Tibial artery (tissue), 4 donors: ENCODE data around the gene LIPC.
"Not testable (repeated sequence)": the region's sequence is repeated elsewhere in the genome, so short reads cannot be mapped to it uniquely, and the experiment has no call there.

Experiments used
- DNase-seq, 2 donors: peaks; one replicate each; pipeline ENCODE4 v3.0.0-alpha.2; 2019
- H3K27ac ChIP-seq, 2 donors: fragments of 200-600 bp; sonication (generic) in 1 of 2; 1 replicate in 1 of 2; 2 replicates in 1 of 2; pipeline ENCODE4 v1.5.1; 2018 to 2019; ENCODE audit warnings: mild to moderate bottlenecking in 1 of 2
- H3K27me3 ChIP-seq, 2 donors: fragments of 200-600 bp; sonication (generic) in 1 of 2; one replicate each; pipeline versions ENCODE4 v1.5.1 to v1.6.0; 2016 to 2019
- H3K36me3 ChIP-seq, 3 donors: fragments of 200-600 bp; sonication (generic) in 2 of 3; one replicate each; pipeline ENCODE4 v1.5.1; 2016 to 2019; ENCODE audit warnings: mild to moderate bottlenecking in 2 of 3
- H3K4me1 ChIP-seq, 4 donors: fragments of 200-600 bp; sonication (generic) in 2 of 4; 1 replicate in 3 of 4; 2 replicates in 1 of 4; pipeline ENCODE4 v1.5.1; 2016 to 2019
- H3K4me3 ChIP-seq, 2 donors: fragments of 200-600 bp; sonication (generic) in 1 of 2; 1 replicate in 1 of 2; 2 replicates in 1 of 2; pipeline ENCODE4 v1.5.1; 2018 to 2019; ENCODE audit warnings: mild to moderate bottlenecking in 2 of 2
- H3K9me3 ChIP-seq, 3 donors: fragments of 200-600 bp; sonication (generic) in 1 of 3; one replicate each; pipeline ENCODE4 v1.5.1; 2016 to 2019
- CTCF ChIP-seq, 2 experiments: fragments of 200-600 bp in 1 of 2; fragments of 450-650 bp in 1 of 2; IDR thresholded peaks; one replicate each; pipeline ENCODE4 v1.5.1; 2017 to 2019; ENCODE audit warnings: antibody characterized with exemption in 2 of 2, mild to moderate bottlenecking in 1 of 2, moderate library complexity in 1 of 2
- intact Hi-C: fragments of 100-400 bp; cut with DNase I; formaldehyde crosslinking; loops from one replicate; pipeline ENCODE4 v1.15.0; 2023; ENCODE audit warnings: low total_unique reads

Gene LIPC

GRCh38 chr15:58598829-58599210 lies 167.0 kb downstream of the LIPC start:
- Histone ChIP-seq H3K27me3 (no peaks in the 10 kb centered on the region), H3K27ac (no peak overlapping the region), H3K4me1 (no peaks in the 10 kb centered on the region), H3K36me3 (peaks cover 7 to 21% (median 19%) of the 10 kb centered on the region in 3 donors), H3K9me3 (no peaks in the 10 kb centered on the region), H3K4me3 (no peak overlapping the region)
- TF ChIP-seq CTCF (IDR thresholded peaks at IDR 0.05) = no peak
- no peak for DNase-seq
- intact Hi-C loops = no loop called here

GRCh38 chr15:58602823-58603222 lies 171.0 kb downstream of the LIPC start:
- H3K27me3 ChIP-seq = no peaks in the 10 kb centered on the region
- intact Hi-C loops = no loop called here
- no peaks in the 10 kb centered on the region for H3K4me1 ChIP-seq
- DNase-seq = no peak
- H3K36me3 ChIP-seq = peaks cover 7 to 15% (median 12%) of the 10 kb centered on the region in 3 donors
- no peak for TF ChIP-seq CTCF (IDR thresholded peaks at IDR 0.05)
- no peak overlapping the region for H3K27ac ChIP-seq
- H3K4me3 ChIP-seq = no peak overlapping the region
- no peaks in the 10 kb centered on the region for H3K9me3 ChIP-seq

- intact Hi-C loops, H3K4me3 ChIP-seq, H3K27me3 ChIP-seq, H3K9me3 ChIP-seq, H3K4me1 ChIP-seq, DNase-seq, H3K27ac ChIP-seq: not testable (repeated sequence)
- H3K36me3 ChIP-seq = peaks cover 1 to 12% (median 11%) of the 10 kb centered on the region in 3 donors
Observed at GRCh38 chr15:58603927-58604326, 172.1 kb downstream of the LIPC start.

GRCh38 chr15:58604455-58604923 lies 172.7 kb downstream of the LIPC start:
- H3K4me3 ChIP-seq = no peak overlapping the region
- H3K27me3 ChIP-seq = no peaks in the 10 kb centered on the region
- no peaks in the 10 kb centered on the region for H3K9me3 ChIP-seq
- no peak for TF ChIP-seq CTCF (IDR thresholded peaks at IDR 0.05)
- intact Hi-C loops = no loop called here
- peaks cover 5 to 12% (median 11%) of the 10 kb centered on the region in 3 donors for H3K36me3 ChIP-seq
- no peaks in the 10 kb centered on the region for H3K4me1 ChIP-seq
- no peak overlapping the region for H3K27ac ChIP-seq
- no peak for DNase-seq

GRCh38 chr15:58605931-58606530 lies 174.2 kb downstream of the LIPC start:
- Histone ChIP-seq H3K4me3 (no peak overlapping the region), H3K36me3 (peaks cover 13 to 21% (median 20%) of the 10 kb centered on the region in 3 donors), H3K27ac (no peak overlapping the region), H3K27me3 (no peaks in the 10 kb centered on the region), H3K4me1 (no peaks in the 10 kb centered on the region), H3K9me3 (no peaks in the 10 kb centered on the region)
- no peak for TF ChIP-seq CTCF (IDR thresholded peaks at IDR 0.05)
- no peak for DNase-seq
- intact Hi-C loops = no loop called here

GRCh38 chr15:58606577-58607080 lies 174.8 kb downstream of the LIPC start:
- Histone ChIP-seq H3K4me3 (no peak overlapping the region), H3K36me3 (peaks cover 13 to 22% (median 18%) of the 10 kb centered on the region in 3 donors), H3K27ac (no peak overlapping the region), H3K27me3 (no peaks in the 10 kb centered on the region), H3K9me3 (no peaks in the 10 kb centered on the region), H3K4me1 (no peaks in the 10 kb centered on the region)
- intact Hi-C loops = no loop called here
- DNase-seq = no peak
- no peak for TF ChIP-seq CTCF (IDR thresholded peaks at IDR 0.05)
